Gastrocnemius medialis (tissue), 4 donors: ENCODE results near the gene PGC. TPM values are rescaled to one million over a fixed set of nuclear protein-coding genes. Genes with fewer than 3 reads are reported as not detected.

Experiments used
- ATAC-seq, 2 donors: fragments of 150-250 bp; one replicate each; pipeline ENCODE4 v1.9.1; 2016
- DNase-seq, 2 donors: peaks; one replicate each; pipeline ENCODE4 v3.0.0-alpha.2; 2019
- H3K27ac ChIP-seq, 4 donors: fragments of 200-600 bp; sonication (generic); 1 replicate in 1 of 4; 2 replicates in 3 of 4; pipeline ENCODE4 v1.5.1; 2016 to 2018; ENCODE audit warnings: mild to moderate bottlenecking in 2 of 4, moderate library complexity in 1 of 4
- H3K27me3 ChIP-seq, 3 donors: fragments of 200-600 bp; sonication (generic) in 2 of 3; 1 replicate in 1 of 3; 2 replicates in 2 of 3; pipeline versions ENCODE4 v1.5.1 to v1.6.0; 2016 to 2019; ENCODE audit warnings: mild to moderate bottlenecking in 1 of 3, moderate library complexity in 1 of 3
- H3K36me3 ChIP-seq, 2 donors: fragments of 200-600 bp; sonication (generic) in 1 of 2; one replicate each; pipeline ENCODE4 v1.5.1; 2017 to 2018
- H3K4me1 ChIP-seq, 2 donors: fragments of 200-600 bp; sonication (generic) in 1 of 2; one replicate each; pipeline ENCODE4 v1.5.1; 2016 to 2017; ENCODE audit warnings: mild to moderate bottlenecking in 2 of 2
- H3K4me3 ChIP-seq, 4 donors: fragments of 200-600 bp; sonication (generic) in 3 of 4; 1 replicate in 1 of 4; 2 replicates in 3 of 4; pipeline ENCODE4 v1.5.1; 2016 to 2019; ENCODE audit warnings: mild to moderate bottlenecking in 2 of 4
- H3K9me3 ChIP-seq, 3 donors: fragments of 200-600 bp; sonication (generic) in 2 of 3; 1 replicate in 1 of 3; 2 replicates in 2 of 3; pipeline ENCODE4 v1.5.1; 2016 to 2019
- CTCF ChIP-seq, 5 experiments: fragments of 450-650 bp in 3 of 5; fragments of 200-600 bp in 2 of 5; sonication (generic) in 2 of 5; IDR thresholded peaks in 4 of 5; conservative IDR thresholded peaks in 1 of 5; 1 replicate in 4 of 5; 2 replicates in 1 of 5; pipeline ENCODE4 v1.5.1; 2016 to 2019; ENCODE audit warnings: antibody characterized with exemption in 5 of 5, mild to moderate bottlenecking in 3 of 5, moderate library complexity in 3 of 5
- POLR2A ChIP-seq, 2 donors: fragments of 450-650 bp; IDR thresholded peaks; one replicate each; pipeline ENCODE4 v1.6.1; 2017; ENCODE audit warnings: antibody characterized with exemption in 2 of 2, mild to moderate bottlenecking in 2 of 2, moderate library complexity in 2 of 2
- in situ Hi-C, 4 donors: fragments of 200-750 bp; cut with MboI; loops; one replicate each; pipeline versions ENCODE4 v1.15.0 to v1.8.0; 2017; ENCODE audit warnings: low sequenced_read_pairs in 4 of 4
- intact Hi-C: fragments of 100-400 bp; cut with DNase I; formaldehyde crosslinking; loops from one replicate; pipeline ENCODE4 v1.15.1; 2023; ENCODE audit warnings: low total_unique reads
- total RNA-seq, 4 donors: library from RNA; depleted of rRNA; stranded (reverse); fragments of >200 nt; gene quantifications; one replicate each; pipeline versions ENCODE4 v1.1.0 to v1.2.3, GENCODE V29; 2016

PGC gene
- total RNA-seq, 4 donors from 2014 or later: not detected

DNA sequence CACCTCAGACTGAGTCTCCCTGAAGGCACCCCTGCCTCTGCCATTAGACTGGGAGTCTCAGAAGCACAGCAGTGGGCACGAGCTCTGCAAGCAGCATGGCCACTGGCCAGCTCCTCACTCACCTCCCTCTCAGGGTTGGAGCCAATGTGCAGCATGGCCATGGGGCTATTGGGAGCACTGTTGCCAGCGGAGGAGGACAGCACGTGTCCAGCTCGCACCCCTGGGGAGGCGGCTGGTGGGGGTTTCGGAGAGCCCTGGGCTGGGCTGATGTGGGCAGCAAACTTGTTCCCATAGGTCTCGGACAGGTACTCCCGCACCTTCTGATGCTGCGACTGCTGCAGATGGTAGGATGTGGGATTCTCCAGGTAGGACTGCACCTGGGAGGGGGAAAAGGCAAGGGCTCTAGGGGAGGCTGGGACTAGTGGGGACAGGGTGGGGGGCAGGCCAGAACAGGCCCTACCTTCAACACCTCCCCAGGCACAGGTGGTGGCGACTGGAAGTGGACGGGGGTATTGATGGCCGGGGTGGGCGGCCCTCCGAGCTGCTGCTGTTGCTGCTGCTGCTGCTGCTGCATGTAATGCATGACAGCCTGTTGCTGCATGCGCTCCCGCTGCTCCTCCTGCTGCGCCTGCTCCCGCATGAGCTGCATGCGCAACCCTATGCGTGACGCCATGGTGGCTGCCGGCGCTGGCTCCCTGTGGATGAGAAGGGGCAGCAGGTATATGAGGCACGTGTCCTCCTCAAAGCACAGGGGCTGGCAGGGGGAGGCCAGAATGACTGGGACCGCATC, 56.5 kb downstream of the PGC start:
- H3K9me3 ChIP-seq: no peaks in the 10 kb centered on the region
- in situ Hi-C loops: no loop called here
- peaks cover 44 to 46% of the 10 kb centered on the region in 2 donors for H3K4me1 ChIP-seq
- DNase-seq (no peak), ATAC-seq (no peak)
- H3K36me3 ChIP-seq: peaks cover 0 to 46% of the 10 kb centered on the region in 2 donors
- H3K4me3 ChIP-seq: no peak overlapping the region
- H3K27me3 ChIP-seq: no peaks in the 10 kb centered on the region
- TF ChIP-seq CTCF (IDR thresholded peaks at IDR 0.05 in 4 of 5, conservative IDR thresholded peaks at IDR 0.05 in 1 of 5) (no peak), POLR2A (IDR thresholded peaks at IDR 0.05) (no peak)
- intact Hi-C loops: no loop called here
- peak overlapping the region; percentile 69 to 78 (median 72) for H3K27ac ChIP-seq

DNA sequence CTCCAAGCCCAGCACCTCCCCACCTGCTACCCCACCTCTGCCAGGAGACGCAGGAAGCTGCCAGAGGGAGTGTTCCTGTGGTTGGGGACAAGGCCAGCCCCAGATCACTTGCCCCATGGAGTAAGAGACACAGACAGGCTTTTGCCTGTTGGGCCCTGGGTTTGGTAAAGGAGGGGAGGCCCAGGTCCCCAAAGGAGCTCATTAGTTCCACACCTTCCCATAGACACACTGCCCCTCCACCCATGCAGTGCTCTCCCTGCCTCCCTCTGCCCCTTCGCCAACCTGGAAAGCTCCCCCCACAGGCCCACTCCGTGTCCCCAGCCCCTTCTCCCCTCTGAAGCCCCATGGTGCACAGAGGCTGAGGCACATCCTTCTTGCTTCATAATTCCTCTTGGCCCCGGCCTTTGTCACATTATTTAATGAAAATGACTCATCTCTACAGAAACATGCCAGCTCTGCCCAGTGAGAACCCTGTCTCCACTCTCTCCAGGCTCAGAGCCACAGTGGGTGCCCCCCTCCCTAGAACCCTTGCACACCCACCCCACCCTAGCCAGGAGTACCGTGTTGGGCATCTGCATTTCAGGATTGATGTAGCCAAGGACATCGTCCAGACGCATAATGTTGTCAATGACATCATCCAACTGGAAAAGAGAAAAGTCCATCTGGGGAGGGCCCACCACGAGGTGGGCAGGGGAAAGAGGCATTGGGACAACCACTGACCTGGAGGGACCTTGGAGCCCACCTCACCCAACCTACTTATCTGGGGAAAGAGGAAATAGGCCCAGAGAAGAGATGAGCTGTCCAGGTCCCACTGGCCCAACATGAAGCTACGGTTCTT, 57.8 kb downstream of the PGC start:
- peaks cover 31 to 32% of the 10 kb centered on the region in 2 donors for H3K4me1 ChIP-seq
- peak overlapping the region; percentile 69 to 78 (median 72) for H3K27ac ChIP-seq
- H3K27me3 ChIP-seq: no peaks in the 10 kb centered on the region
- H3K36me3 ChIP-seq: peaks cover 0 to 59% of the 10 kb centered on the region in 2 donors
- ATAC-seq (peak; percentile 68 to 86), DNase-seq (peak; percentile 65 to 89)
- no peaks in the 10 kb centered on the region for H3K9me3 ChIP-seq
- TF ChIP-seq POLR2A (IDR thresholded peaks at IDR 0.05) (no peak), CTCF (IDR thresholded peaks at IDR 0.05 in 4 of 5, conservative IDR thresholded peaks at IDR 0.05 in 1 of 5) (no peak)
- intact Hi-C loops (no loop called here), in situ Hi-C loops (no loop called here)
- no peak overlapping the region for H3K4me3 ChIP-seq

DNA sequence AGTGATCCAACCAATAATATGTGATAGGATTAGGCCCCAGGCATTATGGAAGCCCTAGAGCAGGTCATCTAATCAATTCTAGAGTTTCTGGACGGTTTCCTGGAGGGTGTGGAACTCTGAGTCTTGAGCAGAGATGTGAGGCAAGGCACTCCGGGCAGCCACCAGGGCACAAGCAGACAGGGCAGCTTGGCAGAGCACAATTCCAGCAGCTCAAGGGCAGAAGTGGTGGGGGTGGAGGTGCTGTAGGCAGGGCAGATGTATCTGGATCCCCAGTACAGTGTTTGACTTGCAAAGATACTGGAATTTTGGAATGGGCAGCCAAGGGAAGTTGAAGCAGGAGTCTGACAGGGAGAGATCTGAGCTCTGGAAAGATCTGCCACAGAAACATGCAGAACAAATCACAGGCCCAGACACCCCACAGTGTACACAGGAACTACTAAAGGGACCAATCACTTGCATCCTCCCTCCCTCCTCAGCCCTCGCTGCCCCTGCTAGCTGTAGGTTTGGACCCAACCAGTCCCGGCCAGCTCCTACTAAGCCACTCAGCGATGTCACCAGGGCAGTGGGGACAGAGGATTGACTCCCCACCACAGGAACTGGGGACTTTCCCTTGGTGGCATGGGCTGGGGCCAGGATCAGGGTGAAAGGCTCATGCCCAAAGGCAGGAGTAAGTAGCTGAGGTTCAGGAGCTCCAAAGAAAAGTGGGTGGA, 58.8 kb downstream of the PGC start:
- no peaks in the 10 kb centered on the region for H3K27me3 ChIP-seq
- H3K27ac ChIP-seq: peak overlapping the region; percentile 69 to 78 (median 72)
- peaks cover 0 to 59% of the 10 kb centered on the region in 2 donors for H3K36me3 ChIP-seq
- no peak for ATAC-seq
- intact Hi-C loops: no loop called here
- peak in 1 of 2 donors; percentile 16 for DNase-seq
- H3K4me3 ChIP-seq: no peak overlapping the region
- H3K9me3 ChIP-seq: no peaks in the 10 kb centered on the region
- in situ Hi-C loops: no loop called here
- peaks cover 24 to 29% of the 10 kb centered on the region in 2 donors for H3K4me1 ChIP-seq
- TF ChIP-seq CTCF (IDR thresholded peaks at IDR 0.05 in 4 of 5, conservative IDR thresholded peaks at IDR 0.05 in 1 of 5) (no peak), POLR2A (IDR thresholded peaks at IDR 0.05) (no peak)

DNA sequence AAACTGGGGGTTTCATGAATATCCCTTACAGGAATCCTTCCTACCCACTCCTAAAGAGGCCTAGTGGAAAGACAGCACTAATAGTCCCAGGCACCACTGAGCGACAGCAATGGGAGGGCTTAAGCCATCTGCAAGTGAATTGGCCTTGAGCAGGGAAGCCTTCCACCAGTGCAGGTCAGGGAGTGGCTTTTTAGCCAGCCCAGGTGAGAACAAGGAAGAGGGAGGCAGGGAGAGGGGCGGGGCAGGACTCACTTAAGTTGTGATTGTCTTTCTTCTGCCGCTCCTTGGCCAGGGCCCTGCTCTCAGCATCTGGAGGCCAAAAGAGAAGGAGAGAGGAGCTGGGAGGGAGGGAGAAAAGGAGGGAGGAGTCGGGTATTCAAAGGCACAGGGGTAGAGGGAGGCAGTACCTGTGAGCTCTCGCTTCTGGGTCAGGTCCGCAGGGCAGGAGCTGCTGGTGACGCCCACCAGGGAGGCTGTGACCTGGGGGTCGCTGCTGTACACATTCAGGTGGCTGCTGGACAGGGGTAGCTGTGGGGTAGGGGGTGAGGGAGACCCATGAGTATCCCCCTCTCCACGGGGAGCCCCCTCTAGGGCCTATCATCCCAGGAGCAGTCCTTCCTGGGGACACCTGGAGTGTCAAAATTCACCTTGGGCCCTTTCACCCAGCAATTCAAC, 59.6 kb downstream of the PGC start:
- in situ Hi-C loops (no loop called here), intact Hi-C loops (no loop called here)
- peak overlapping the region in 3 of 4 donors; percentile 70 to 78 (median 74) for H3K27ac ChIP-seq
- peaks cover 29% of the 10 kb centered on the region in 2 donors for H3K4me1 ChIP-seq
- H3K36me3 ChIP-seq: peaks cover 0 to 59% of the 10 kb centered on the region in 2 donors
- ATAC-seq: no peak
- H3K4me3 ChIP-seq: no peak overlapping the region
- H3K27me3 ChIP-seq: no peaks in the 10 kb centered on the region
- TF ChIP-seq POLR2A (IDR thresholded peaks at IDR 0.05) (no peak), CTCF (IDR thresholded peaks at IDR 0.05 in 4 of 5, conservative IDR thresholded peaks at IDR 0.05 in 1 of 5) (no peak)
- no peaks in the 10 kb centered on the region for H3K9me3 ChIP-seq
- DNase-seq: peak in 1 of 2 donors; percentile 12
